Stimulated activated CD4-positive, alpha-beta T cell treated with anti-CD3 and anti-CD28 coated beads, Interleukin-12 subunit alpha, Interleukin-12 subunit beta, amount 100 ng/mL, for 4 hours (primary cell): ENCODE results near the gene CACNA2D3.
A peak's percentile ranks its signal among the peaks of the same experiment; 100 is the strongest.

Source experiments
- DNase-seq: peaks from one replicate; pipeline ENCODE4 v3.0.0-alpha.2; 2020

CACNA2D3 gene

GRCh38 chr3:54171951-54172350 is 49.6 kb downstream of the CACNA2D3 start:
- no peak for DNase-seq

- DNase-seq = no peak
Observed at GRCh38 chr3:54173371-54173770, 51.0 kb downstream of the CACNA2D3 start.

GRCh38 chr3:54176106-54176505 is 53.8 kb downstream of the CACNA2D3 start:
- no peak for DNase-seq

- no peak for DNase-seq
Observed at GRCh38 chr3:54177816-54178215, 55.5 kb downstream of the CACNA2D3 start.

- no peak for DNase-seq
Observed at GRCh38 chr3:54178376-54178775, 56.0 kb downstream of the CACNA2D3 start.

- DNase-seq = no peak
Observed at GRCh38 chr3:54180921-54181320, 58.6 kb downstream of the CACNA2D3 start.

- DNase-seq = no peak
Observed at GRCh38 chr3:54182242-54182641, 59.9 kb downstream of the CACNA2D3 start.

GRCh38 chr3:54185740-54186139 is 63.4 kb downstream of the CACNA2D3 start:
- no peak for DNase-seq

- peak; percentile 2 for DNase-seq
Observed at GRCh38 chr3:54188176-54188791, 65.9 kb downstream of the CACNA2D3 start.

GRCh38 chr3:54191220-54191619 is 68.9 kb downstream of the CACNA2D3 start:
- DNase-seq = no peak

- no peak for DNase-seq
Observed at GRCh38 chr3:54192026-54192425, 69.7 kb downstream of the CACNA2D3 start.

GRCh38 chr3:54193093-54193492 is 70.7 kb downstream of the CACNA2D3 start:
- DNase-seq = no peak

- DNase-seq = no peak
Observed at GRCh38 chr3:54196360-54196991, 74.1 kb downstream of the CACNA2D3 start.

GRCh38 chr3:54197509-54197908 is 75.2 kb downstream of the CACNA2D3 start:
- DNase-seq = no peak

- DNase-seq = no peak
Observed at GRCh38 chr3:54198556-54198955, 76.2 kb downstream of the CACNA2D3 start.

- no peak for DNase-seq
Observed at GRCh38 chr3:54202054-54202453, 79.7 kb downstream of the CACNA2D3 start.

- DNase-seq = no peak
Observed at GRCh38 chr3:54202651-54203248, 80.4 kb downstream of the CACNA2D3 start.

GRCh38 chr3:54206874-54207273 is 84.5 kb downstream of the CACNA2D3 start:
- DNase-seq = no peak

- DNase-seq = no peak
Observed at GRCh38 chr3:54211097-54211496, 88.7 kb downstream of the CACNA2D3 start.

GRCh38 chr3:54212723-54213122 is 90.4 kb downstream of the CACNA2D3 start:
- no peak for DNase-seq

- DNase-seq = no peak
Observed at GRCh38 chr3:54213907-54214306, 91.6 kb downstream of the CACNA2D3 start.

GRCh38 chr3:54214845-54215244 is 92.5 kb downstream of the CACNA2D3 start:
- DNase-seq = no peak

- DNase-seq = no peak
Observed at GRCh38 chr3:54215521-54215920, 93.2 kb downstream of the CACNA2D3 start.

GRCh38 chr3:54217828-54218227 is 95.5 kb downstream of the CACNA2D3 start:
- DNase-seq = no peak

- DNase-seq = no peak
Observed at GRCh38 chr3:54222316-54222715, 100.0 kb downstream of the CACNA2D3 start.
